ENCODE data around the gene LBH. TPM values are rescaled to one million over a fixed set of nuclear protein-coding genes. Genes with fewer than 3 reads are reported as not detected.
A peak's percentile ranks its signal among the peaks of the same experiment; 100 is the strongest.

LBH gene
- total and polyA plus RNA-seq, 2 experiments from 2014 or later, result 17.5 to 30.3 TPM

DNA sequence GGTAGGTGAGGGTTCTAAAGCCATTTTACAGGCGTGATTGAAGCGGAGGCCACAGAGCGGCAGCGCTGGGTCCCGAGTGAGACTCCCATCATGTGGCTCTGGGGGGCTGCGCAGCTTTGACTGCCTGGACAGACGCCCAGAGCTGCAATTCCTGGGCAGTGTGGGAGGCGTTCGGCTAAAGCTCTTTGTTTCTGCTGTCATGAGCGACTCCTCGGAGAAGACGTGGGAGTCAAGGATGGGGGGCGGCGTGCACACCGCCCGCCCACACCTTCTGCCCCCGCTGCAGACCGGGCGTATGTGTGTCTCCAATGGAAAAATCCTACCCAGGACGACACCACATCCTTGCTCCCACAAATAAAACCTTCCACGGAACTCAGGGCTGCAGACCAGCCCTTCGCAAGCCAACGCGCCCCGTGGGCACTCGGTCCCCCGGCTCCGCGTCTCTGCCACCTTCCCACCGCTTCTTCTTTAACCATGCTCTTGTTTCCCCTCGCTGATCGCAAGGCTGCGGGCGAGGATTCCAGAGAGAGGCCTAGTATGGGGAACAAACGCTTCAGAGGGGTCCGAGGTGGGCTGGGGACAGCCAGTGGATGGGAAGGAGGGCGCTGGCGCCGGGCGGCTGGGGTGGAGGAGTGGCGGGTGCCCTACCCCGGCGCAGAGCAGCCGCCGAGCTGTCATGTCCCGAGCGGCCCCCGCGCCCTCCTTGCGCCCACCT lies 680 bp upstream of the LBH start:
- H3K27me3 Mint-ChIP-seq (ENCODE audit: insufficient read depth, low read depth, poor library complexity), result peaks cover 26% of the 10 kb centered on the region
- peak; percentile 55 for ATAC-seq
- H3K27me3 ChIP-seq (ENCODE audit: insufficient read depth), result peaks cover 37% of the 10 kb centered on the region

More for the DNA sequence above, 680 bp upstream of the LBH start:
- Histone ChIP-seq H3K9me2 (ENCODE audit: insufficient read depth) (no peaks in the 10 kb centered on the region), H3K27ac (ENCODE audit: low read depth) (no peak overlapping the region), H4K20me1 (replicated peaks; ENCODE audit: insufficient read depth) (0 out of 2 replicates have a peak, but pooled peaks cover 8% of the 10 kb centered on the region), H3F3A (replicated peaks; ENCODE audit: low read depth) (0 out of 2 replicates have a peak, but pooled peaks cover 3% of the 10 kb centered on the region), H3K4me1 (ENCODE audit: insufficient read depth) (peaks cover 16% of the 10 kb centered on the region), H3K4me2 (peak overlapping the region; percentile 100), H3K36me3 (ENCODE audit: insufficient read depth) (no peaks in the 10 kb centered on the region), H2AFZ (peak overlapping the region; percentile 97), H3K4me3 (peak overlapping the region; percentile 87), H3K79me2 (replicated peaks; ENCODE audit: insufficient read depth) (peaks cover 18% of the 10 kb centered on the region)
- peak; percentile 71 for DNase-seq (ENCODE audit: low spot score)
- Mint-ChIP-seq H3K9me3 (no peaks in the 10 kb centered on the region), H3K36me3 (ENCODE audit: low read depth) (peaks cover 3% of the 10 kb centered on the region; the same call in 1 of the 3 replicates), H3K4me3 (peak overlapping the region; percentile 80), H3K27ac (no peak overlapping the region), H3K4me1 (peaks cover 25% of the 10 kb centered on the region)
- TF ChIP-seq POLR2AphosphoS5 (IDR thresholded peaks at IDR 0.05; ENCODE audit: low read depth) (no peak), EZH2 (IDR thresholded peaks at IDR 0.05; ENCODE audit: low read depth, unreplicated experiment) (peak; percentile 63), ZNF462 (CRISPR knock-in tag; IDR thresholded peaks at IDR 0.05) (no peak), ZNF331 (CRISPR knock-in tag; IDR thresholded peaks at IDR 0.05; ENCODE audit: low read depth) (no peak)
- TF ChIP-seq, protein P1, sequence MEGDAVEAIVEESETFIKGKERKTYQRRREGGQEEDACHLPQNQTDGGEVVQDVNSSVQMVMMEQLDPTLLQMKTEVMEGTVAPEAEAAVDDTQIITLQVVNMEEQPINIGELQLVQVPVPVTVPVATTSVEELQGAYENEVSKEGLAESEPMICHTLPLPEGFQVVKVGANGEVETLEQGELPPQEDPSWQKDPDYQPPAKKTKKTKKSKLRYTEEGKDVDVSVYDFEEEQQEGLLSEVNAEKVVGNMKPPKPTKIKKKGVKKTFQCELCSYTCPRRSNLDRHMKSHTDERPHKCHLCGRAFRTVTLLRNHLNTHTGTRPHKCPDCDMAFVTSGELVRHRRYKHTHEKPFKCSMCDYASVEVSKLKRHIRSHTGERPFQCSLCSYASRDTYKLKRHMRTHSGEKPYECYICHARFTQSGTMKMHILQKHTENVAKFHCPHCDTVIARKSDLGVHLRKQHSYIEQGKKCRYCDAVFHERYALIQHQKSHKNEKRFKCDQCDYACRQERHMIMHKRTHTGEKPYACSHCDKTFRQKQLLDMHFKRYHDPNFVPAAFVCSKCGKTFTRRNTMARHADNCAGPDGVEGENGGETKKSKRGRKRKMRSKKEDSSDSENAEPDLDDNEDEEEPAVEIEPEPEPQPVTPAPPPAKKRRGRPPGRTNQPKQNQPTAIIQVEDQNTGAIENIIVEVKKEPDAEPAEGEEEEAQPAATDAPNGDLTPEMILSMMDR (conservative IDR thresholded peaks at IDR 0.05; ENCODE audit: low read depth in 2 of 2), result peak in 1 of 2 experiments; percentile 34; a peak in 1 of 4 replicates
- TF ChIP-seq, protein P2, sequence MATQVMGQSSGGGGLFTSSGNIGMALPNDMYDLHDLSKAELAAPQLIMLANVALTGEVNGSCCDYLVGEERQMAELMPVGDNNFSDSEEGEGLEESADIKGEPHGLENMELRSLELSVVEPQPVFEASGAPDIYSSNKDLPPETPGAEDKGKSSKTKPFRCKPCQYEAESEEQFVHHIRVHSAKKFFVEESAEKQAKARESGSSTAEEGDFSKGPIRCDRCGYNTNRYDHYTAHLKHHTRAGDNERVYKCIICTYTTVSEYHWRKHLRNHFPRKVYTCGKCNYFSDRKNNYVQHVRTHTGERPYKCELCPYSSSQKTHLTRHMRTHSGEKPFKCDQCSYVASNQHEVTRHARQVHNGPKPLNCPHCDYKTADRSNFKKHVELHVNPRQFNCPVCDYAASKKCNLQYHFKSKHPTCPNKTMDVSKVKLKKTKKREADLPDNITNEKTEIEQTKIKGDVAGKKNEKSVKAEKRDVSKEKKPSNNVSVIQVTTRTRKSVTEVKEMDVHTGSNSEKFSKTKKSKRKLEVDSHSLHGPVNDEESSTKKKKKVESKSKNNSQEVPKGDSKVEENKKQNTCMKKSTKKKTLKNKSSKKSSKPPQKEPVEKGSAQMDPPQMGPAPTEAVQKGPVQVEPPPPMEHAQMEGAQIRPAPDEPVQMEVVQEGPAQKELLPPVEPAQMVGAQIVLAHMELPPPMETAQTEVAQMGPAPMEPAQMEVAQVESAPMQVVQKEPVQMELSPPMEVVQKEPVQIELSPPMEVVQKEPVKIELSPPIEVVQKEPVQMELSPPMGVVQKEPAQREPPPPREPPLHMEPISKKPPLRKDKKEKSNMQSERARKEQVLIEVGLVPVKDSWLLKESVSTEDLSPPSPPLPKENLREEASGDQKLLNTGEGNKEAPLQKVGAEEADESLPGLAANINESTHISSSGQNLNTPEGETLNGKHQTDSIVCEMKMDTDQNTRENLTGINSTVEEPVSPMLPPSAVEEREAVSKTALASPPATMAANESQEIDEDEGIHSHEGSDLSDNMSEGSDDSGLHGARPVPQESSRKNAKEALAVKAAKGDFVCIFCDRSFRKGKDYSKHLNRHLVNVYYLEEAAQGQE (IDR thresholded peaks at IDR 0.05; ENCODE audit: unreplicated experiment), result no peak
